ENCODE measurements around the gene FUCA1.

FUCA1 gene

GRCh38 chr1:23867895-23868556 lies at the start of gene FUCA1:
Gene FUCA1, minus strand, starts transcription at chr1:23868290. Its CDS starts 4 bp downstream, at chr1:23868286.
- Histone ChIP-seq H2AFZ (ENCODE audit: low read depth) (peak within 1 kb of the TSS; percentile 94), H3K36me3 (ENCODE audit: insufficient read depth) (no peaks in the 10 kb centered on the region), H4K20me1 (ENCODE audit: insufficient read depth) (no peaks in the 10 kb centered on the region), H3K27me3 (ENCODE audit: insufficient read depth, low read depth) (no peaks in the 10 kb centered on the region), H3K4me1 (ENCODE audit: low read depth, poor library complexity, severe bottlenecking) (peaks cover 32% of the 10 kb centered on the region), H3K79me2 (ENCODE audit: insufficient read depth, low read depth) (no peaks in the 10 kb centered on the region), H3K9ac (peak within 1 kb of the TSS; percentile 18; the same call in 1 of the 2 replicates), H3K4me2 (peak within 1 kb of the TSS; percentile 87), H3K27ac (no peak within 1 kb of the TSS), H3K4me3 (IDR thresholded peaks at IDR 0.05; ENCODE audit: insufficient read depth, low read depth, low read length) (peak within 1 kb of the TSS; percentile 72)
- TF ChIP-seq CTCF (conservative IDR thresholded peaks at IDR 0.05; ENCODE audit: low read depth, low read length) = peak; percentile 79

GRCh38 chr1:23916209-23917131 lies 48.4 kb upstream of the FUCA1 start:
- TF ChIP-seq CTCF (conservative IDR thresholded peaks at IDR 0.05; ENCODE audit: low read depth, low read length) = peak; percentile 76
- H3K36me3 ChIP-seq (ENCODE audit: insufficient read depth) = no peaks in the 10 kb centered on the region
- no peaks in the 10 kb centered on the region for H4K20me1 ChIP-seq (ENCODE audit: insufficient read depth)
- no peaks in the 10 kb centered on the region for H3K27me3 ChIP-seq (ENCODE audit: insufficient read depth, low read depth)
- no peak overlapping the region; the same call in 1 of the 2 replicates for H3K9ac ChIP-seq
- H3K4me2 ChIP-seq = peak overlapping the region; percentile 5; the same call in 1 of the 2 replicates
- no peaks in the 10 kb centered on the region for H3K79me2 ChIP-seq (ENCODE audit: insufficient read depth, low read depth)
- peaks cover 51% of the 10 kb centered on the region for H3K4me1 ChIP-seq (ENCODE audit: low read depth, poor library complexity, severe bottlenecking)
- H3K27ac ChIP-seq = no peak overlapping the region
- peak overlapping the region; percentile 55; the same call in 1 of the 2 replicates for H2AFZ ChIP-seq (ENCODE audit: low read depth)
- H3K4me3 ChIP-seq (IDR thresholded peaks at IDR 0.05; ENCODE audit: insufficient read depth, low read depth, low read length) = no peak overlapping the region

- no peak overlapping the region for H3K4me2 ChIP-seq
- no peak overlapping the region for H3K27ac ChIP-seq
- no peaks in the 10 kb centered on the region for H3K27me3 ChIP-seq (ENCODE audit: insufficient read depth, low read depth)
- peaks cover 42% of the 10 kb centered on the region for H3K4me1 ChIP-seq (ENCODE audit: low read depth, poor library complexity, severe bottlenecking)
- H3K9ac ChIP-seq = no peak overlapping the region
- H3K79me2 ChIP-seq (ENCODE audit: insufficient read depth, low read depth) = no peaks in the 10 kb centered on the region
- no peaks in the 10 kb centered on the region for H3K36me3 ChIP-seq (ENCODE audit: insufficient read depth)
- no peaks in the 10 kb centered on the region for H4K20me1 ChIP-seq (ENCODE audit: insufficient read depth)
- TF ChIP-seq CTCF (conservative IDR thresholded peaks at IDR 0.05; ENCODE audit: low read depth, low read length) = no peak
- no peak overlapping the region for H2AFZ ChIP-seq (ENCODE audit: low read depth)
- no peak overlapping the region for H3K4me3 ChIP-seq (IDR thresholded peaks at IDR 0.05; ENCODE audit: insufficient read depth, low read depth, low read length)
Measured at GRCh38 chr1:23915466-23915865, 47.4 kb upstream of the FUCA1 start.

- H3K9ac ChIP-seq = no peak overlapping the region
- H3K4me3 ChIP-seq (IDR thresholded peaks at IDR 0.05; ENCODE audit: insufficient read depth, low read depth, low read length) = no peak overlapping the region
- no peaks in the 10 kb centered on the region for H3K36me3 ChIP-seq (ENCODE audit: insufficient read depth)
- no peak overlapping the region for H2AFZ ChIP-seq (ENCODE audit: low read depth)
- no peaks in the 10 kb centered on the region for H3K27me3 ChIP-seq (ENCODE audit: insufficient read depth, low read depth)
- peaks cover 37% of the 10 kb centered on the region for H3K4me1 ChIP-seq (ENCODE audit: low read depth, poor library complexity, severe bottlenecking)
- H3K27ac ChIP-seq = no peak overlapping the region
- TF ChIP-seq CTCF (conservative IDR thresholded peaks at IDR 0.05; ENCODE audit: low read depth, low read length) = no peak
- no peak overlapping the region for H3K4me2 ChIP-seq
- no peaks in the 10 kb centered on the region for H3K79me2 ChIP-seq (ENCODE audit: insufficient read depth, low read depth)
- no peaks in the 10 kb centered on the region for H4K20me1 ChIP-seq (ENCODE audit: insufficient read depth)
Measured at GRCh38 chr1:23914921-23915320, 46.8 kb upstream of the FUCA1 start.

Measured in KMS-11 (cell line).